GM06990 (cell line): Measurements from ENCODE around the gene SLC16A12.

Source experiments
- DNase-seq: peaks from one replicate; pipeline ENCODE4 v3.0.0-alpha.2; 2011; ENCODE audit not compliant: insufficient read length; ENCODE audit errors: extremely low read depth
- H3K27me3 ChIP-seq: replicated peaks from 2 replicates; pipeline ENCODE4 v1.6.0; 2011; ENCODE audit warnings: low read length; ENCODE audit not compliant: control insufficient read depth, insufficient read depth
- H3K36me3 ChIP-seq: 2 replicates; pipeline ENCODE4 v1.5.1; 2011; ENCODE audit warnings: low read length; ENCODE audit not compliant: control insufficient read depth, insufficient read depth
- H3K4me3 ChIP-seq: replicated peaks from 2 replicates; pipeline ENCODE4 v1.5.1; 2011; ENCODE audit warnings: low read depth, mild to moderate bottlenecking, control low read depth, low read length
- CTCF ChIP-seq: IDR thresholded peaks from 2 replicates; pipeline ENCODE4 v1.5.1; 2011; ENCODE audit warnings: low read length, control low read depth, mild to moderate bottlenecking, inconsistent platforms; ENCODE audit not compliant: insufficient read depth, poor library complexity, severe bottlenecking

Gene SLC16A12

GRCh38 chr10:89399956-89400355, 135.4 kb downstream of the SLC16A12 start:
- no peak overlapping the region for H3K4me3 ChIP-seq
- no peaks in the 10 kb centered on the region; the same call in 1 of the 2 replicates for H3K36me3 ChIP-seq
- no peaks in the 10 kb centered on the region for H3K27me3 ChIP-seq
- no peak for DNase-seq
- no peak for TF ChIP-seq CTCF

- H3K27me3 ChIP-seq = no peaks in the 10 kb centered on the region
- no peak for DNase-seq
- no peaks in the 10 kb centered on the region; the same call in 1 of the 2 replicates for H3K36me3 ChIP-seq
- TF ChIP-seq CTCF = no peak
- H3K4me3 ChIP-seq = no peak overlapping the region
Observed at GRCh38 chr10:89398003-89398749, 137.2 kb downstream of the SLC16A12 start.

GRCh38 chr10:89395141-89395540, 140.3 kb downstream of the SLC16A12 start:
- no peak for DNase-seq
- no peaks in the 10 kb centered on the region for H3K36me3 ChIP-seq

GRCh38 chr10:89393898-89394297, 141.5 kb downstream of the SLC16A12 start:
- peak overlapping the region; percentile 66 for H3K4me3 ChIP-seq
- no peak for DNase-seq

More at GRCh38 chr10:89395141-89395540, 140.3 kb downstream of the SLC16A12 start:
- Histone ChIP-seq H3K4me3 (no peak overlapping the region), H3K27me3 (no peaks in the 10 kb centered on the region)
- TF ChIP-seq CTCF = no peak

GRCh38 chr10:89392974-89393373, 142.4 kb downstream of the SLC16A12 start:
- no peak for TF ChIP-seq CTCF
- no peak for DNase-seq
- peak overlapping the region; percentile 66 for H3K4me3 ChIP-seq
- H3K27me3 ChIP-seq = no peaks in the 10 kb centered on the region
- no peaks in the 10 kb centered on the region for H3K36me3 ChIP-seq

More at GRCh38 chr10:89393898-89394297, 141.5 kb downstream of the SLC16A12 start:
- no peaks in the 10 kb centered on the region for H3K36me3 ChIP-seq
- TF ChIP-seq CTCF = no peak
- H3K27me3 ChIP-seq = no peaks in the 10 kb centered on the region
